GM21825 (cell line): ENCODE data around the gene TTC29.

Experiments used
- ATAC-seq: cut with Tn5 transposase; IDR thresholded peaks from one replicate; pipeline ENCODE4 v1.9.1; 2021; ENCODE audit warnings: mild to moderate bottlenecking, moderate library complexity; ENCODE audit not compliant: unreplicated experiment

TTC29 gene

GRCh38 chr4:146945556-146946374 lies at the start of gene TTC29:
Gene TTC29, minus strand, starts transcription at chr4:146945864. Its CDS starts 5,969 bp downstream, at chr4:146939895.
- ATAC-seq, result peak; percentile 100

GRCh38 chr4:146981651-146982050 lies 36.0 kb upstream of the TTC29 start:
- no peak for ATAC-seq

DNA sequence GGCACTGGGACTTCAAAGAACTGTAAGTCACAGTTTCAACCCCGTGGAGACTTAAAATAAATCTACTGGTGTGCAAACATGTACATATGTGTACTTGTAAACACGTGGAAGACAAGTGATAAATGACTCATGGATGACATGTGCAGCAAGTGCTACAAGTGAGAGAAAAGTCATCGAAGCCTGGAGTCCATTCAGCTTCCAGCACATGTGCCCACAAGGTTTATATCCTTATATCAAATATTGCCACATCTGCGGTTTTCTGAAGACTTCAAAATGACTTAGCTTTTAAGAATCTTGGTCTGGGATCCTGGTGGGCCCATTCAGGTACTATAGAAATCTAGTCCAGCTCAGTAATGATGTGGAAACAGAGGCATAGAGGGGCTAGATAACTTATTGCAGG lies 33.0 kb upstream of the TTC29 start:
- no peak for ATAC-seq

- ATAC-seq, result no peak
These were observed 30.5 kb upstream of the TTC29 start for GRCh38 chr4:146976145-146976544.

- no peak for ATAC-seq
These were observed 29.9 kb upstream of the TTC29 start for GRCh38 chr4:146975527-146975926.

- ATAC-seq, result no peak
These were observed 29.4 kb upstream of the TTC29 start for GRCh38 chr4:146975036-146975435.

- no peak for ATAC-seq
These were observed 26.4 kb upstream of the TTC29 start for GRCh38 chr4:146972036-146972435.

DNA sequence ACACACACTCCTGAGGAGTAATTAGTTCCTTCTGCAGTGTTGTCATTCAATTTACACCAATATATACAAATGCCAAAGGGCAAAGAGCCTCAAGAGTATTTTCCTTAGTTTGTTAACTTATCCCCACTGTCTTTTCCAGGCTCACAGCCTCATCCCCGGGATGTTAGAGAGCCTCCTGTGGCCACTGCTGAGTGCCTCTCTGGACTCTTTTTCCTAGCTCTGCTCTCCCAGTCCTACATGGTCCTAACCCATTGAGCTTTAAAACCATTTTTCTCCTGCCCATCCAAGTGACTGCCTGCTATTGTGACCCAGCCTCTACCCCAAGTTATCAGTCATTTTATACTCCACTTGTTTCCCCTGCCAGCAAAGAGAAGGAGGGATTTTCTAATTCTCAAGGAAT lies 23.5 kb upstream of the TTC29 start:
- no peak for ATAC-seq

- no peak for ATAC-seq
These were observed 15.0 kb upstream of the TTC29 start for GRCh38 chr4:146960634-146961033.

DNA sequence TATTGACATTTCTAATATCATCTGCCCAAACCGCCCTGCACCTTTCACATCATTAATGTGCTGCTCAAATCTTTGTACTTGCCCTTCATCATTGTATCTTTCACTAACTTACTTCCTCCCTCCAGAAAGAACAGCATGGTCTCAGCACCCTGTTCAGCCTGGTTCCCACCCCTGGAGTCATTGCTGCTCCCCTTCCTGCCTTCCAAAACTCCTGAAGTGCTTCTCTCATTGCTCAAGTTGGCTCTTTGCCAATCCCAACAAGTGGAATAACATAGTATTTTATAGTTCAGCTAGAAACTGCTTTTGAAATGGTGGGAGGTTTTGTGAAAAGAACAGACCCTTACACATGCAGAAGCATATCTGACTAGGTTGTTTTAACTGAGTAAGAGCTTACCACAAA lies 14.0 kb upstream of the TTC29 start:
- ATAC-seq, result no peak

DNA sequence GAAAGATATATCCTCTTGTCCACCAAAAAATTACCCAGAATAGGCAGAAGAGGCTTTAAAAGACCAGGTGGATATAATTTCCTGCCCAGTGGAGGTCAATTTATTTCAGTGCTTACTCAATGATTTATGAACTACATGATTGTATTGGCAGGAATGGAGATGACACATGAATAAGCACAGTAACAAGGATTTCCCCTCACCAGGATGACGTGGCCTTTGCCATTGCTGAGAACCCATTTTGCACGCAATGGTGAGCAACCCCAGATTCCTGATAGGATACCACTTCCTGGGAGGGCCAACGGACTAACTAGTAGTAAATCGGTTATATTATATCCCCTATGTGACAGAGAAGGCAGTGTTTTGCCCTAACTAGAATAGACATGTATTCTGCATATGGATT lies 11.6 kb upstream of the TTC29 start:
- no peak for ATAC-seq

DNA sequence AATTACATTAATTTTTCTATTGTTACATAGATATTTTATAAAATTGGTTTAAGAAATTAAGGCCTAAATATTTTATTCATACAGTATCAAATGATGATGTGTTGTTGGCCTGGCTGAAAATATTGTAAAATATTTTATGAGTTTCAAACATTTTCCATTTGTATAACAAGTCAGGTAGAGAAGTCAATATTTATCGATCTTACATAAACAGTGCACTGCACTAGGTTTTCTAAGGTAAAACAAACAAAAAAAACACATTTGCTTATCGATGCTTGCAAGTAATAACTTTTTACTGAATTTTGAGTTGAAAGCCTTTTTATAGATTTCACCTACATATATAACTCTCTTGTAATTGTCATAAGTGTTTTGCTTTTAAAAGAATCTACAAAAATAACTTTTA lies 7.2 kb upstream of the TTC29 start:
- no peak for ATAC-seq

- no peak for ATAC-seq
These were observed 3.9 kb upstream of the TTC29 start for GRCh38 chr4:146949559-146949958.

DNA sequence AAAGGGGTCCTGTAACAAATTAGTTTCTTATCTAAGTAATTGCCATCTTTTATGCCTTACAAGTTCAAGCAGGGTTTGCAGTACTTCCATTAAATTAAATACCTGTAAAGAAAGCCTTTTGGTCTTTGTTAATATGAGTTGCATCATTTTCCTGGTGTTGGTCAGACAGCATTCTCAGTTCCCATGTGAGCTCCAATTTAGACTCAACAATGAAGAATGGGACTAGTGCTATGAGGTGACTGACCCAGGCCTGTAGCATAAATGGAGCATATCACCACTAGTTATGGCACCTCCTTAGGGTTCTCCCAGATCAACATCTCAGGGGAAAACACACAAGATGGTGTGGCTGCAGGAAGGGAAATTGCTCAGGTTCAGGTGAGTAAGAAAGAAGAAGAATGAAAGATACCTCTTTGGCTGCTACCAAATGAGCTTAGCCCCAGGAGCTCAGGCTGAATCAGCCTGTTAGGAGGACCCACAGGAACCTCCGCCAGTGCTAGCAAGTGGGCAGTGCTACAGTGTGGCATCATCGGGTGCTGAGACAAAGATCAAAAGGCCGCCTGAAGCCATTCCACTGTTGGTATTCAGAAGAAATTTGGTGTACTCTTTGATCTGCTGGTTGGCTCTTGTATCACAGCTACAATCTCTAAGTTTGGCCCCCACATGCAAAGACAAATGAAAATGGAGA lies 1.8 kb downstream of the TTC29 start:
- ATAC-seq, result no peak

GRCh38 chr4:146932116-146932515 lies 13.5 kb downstream of the TTC29 start:
- no peak for ATAC-seq

- ATAC-seq, result no peak
These were observed 15.0 kb downstream of the TTC29 start for GRCh38 chr4:146930673-146931072.

- ATAC-seq, result no peak
These were observed 18.0 kb downstream of the TTC29 start for GRCh38 chr4:146927695-146928094.

DNA sequence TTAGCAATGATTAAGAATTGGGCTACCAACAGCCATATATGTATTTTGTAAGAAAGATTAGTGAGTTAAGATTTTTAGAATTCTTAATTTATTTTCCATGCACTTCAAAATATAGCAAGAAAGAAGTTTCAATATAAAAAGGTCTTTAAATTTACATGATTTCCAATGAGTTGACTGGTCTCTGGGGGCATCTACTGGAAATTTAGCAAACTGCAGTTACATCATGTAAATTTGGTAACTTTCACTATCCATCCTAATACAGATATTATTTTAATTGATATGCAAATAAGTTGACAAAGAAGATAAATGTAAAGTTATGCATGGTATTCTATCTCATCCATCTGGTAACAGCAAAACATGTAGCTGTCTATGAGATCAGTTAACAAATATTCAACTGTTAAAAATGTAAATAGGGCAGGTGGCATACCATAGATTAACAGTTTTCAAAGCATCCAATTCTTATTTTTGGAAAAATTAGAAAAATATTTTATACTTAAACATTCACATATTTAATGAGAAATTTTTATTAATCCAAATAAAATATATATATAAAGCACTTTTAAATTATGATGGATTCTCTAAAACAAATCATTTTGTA lies 29.1 kb downstream of the TTC29 start:
- ATAC-seq, result no peak

GRCh38 chr4:146915132-146915531 lies 30.5 kb downstream of the TTC29 start:
- ATAC-seq, result no peak

DNA sequence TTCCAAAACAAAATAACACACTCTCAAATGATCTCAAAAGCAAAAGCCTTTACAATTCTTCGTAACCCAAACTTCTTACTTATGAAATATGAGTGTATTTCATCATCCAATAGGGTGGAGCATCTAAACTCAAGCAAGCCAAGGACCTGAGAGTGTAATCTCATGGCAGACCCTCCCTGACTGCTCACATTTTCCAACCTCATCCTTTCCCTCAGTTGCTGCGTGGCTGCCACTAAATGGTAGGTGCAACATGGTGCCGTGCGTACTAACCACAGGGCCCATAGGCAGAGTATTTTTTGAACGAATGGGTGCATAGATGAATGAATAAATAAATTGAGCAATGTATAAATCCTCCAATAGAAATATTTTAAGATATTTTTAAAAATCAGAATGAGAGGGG lies 45.4 kb downstream of the TTC29 start:
- no peak for ATAC-seq

- ATAC-seq, result no peak
These were observed 55.4 kb downstream of the TTC29 start for GRCh38 chr4:146890301-146890700.

GRCh38 chr4:146883070-146883469 lies 62.6 kb downstream of the TTC29 start:
- ATAC-seq, result no peak
